ENCODE measurements around the gene NAALADL2.

The NAALADL2 gene

GRCh38 chr3:175383813-175384212 is 524.7 kb downstream of the NAALADL2 start:
- peak; percentile 47 for DNase-seq (ENCODE audit: low read depth)
- no peak overlapping the region for H3K4me3 ChIP-seq (ENCODE audit: control insufficient read depth, low read depth, low read length)
- no peak for TF ChIP-seq CTCF (conservative IDR thresholded peaks at IDR 0.05; ENCODE audit: control insufficient read depth, insufficient read depth, low read depth, low read length)

- no peak for TF ChIP-seq CTCF (conservative IDR thresholded peaks at IDR 0.05; ENCODE audit: control insufficient read depth, insufficient read depth, low read depth, low read length)
- no peak overlapping the region for H3K4me3 ChIP-seq (ENCODE audit: control insufficient read depth, low read depth, low read length)
- DNase-seq (ENCODE audit: low read depth): no peak
These were observed 525.4 kb downstream of the NAALADL2 start for GRCh38 chr3:175384569-175384968.

- peak; percentile 89 for DNase-seq (ENCODE audit: low read depth)
- no peak for TF ChIP-seq CTCF (conservative IDR thresholded peaks at IDR 0.05; ENCODE audit: control insufficient read depth, insufficient read depth, low read depth, low read length)
- no peak overlapping the region for H3K4me3 ChIP-seq (ENCODE audit: control insufficient read depth, low read depth, low read length)
These were observed 527.5 kb downstream of the NAALADL2 start for GRCh38 chr3:175386630-175387029.

GRCh38 chr3:175389560-175389959 is 530.4 kb downstream of the NAALADL2 start:
- no peak overlapping the region for H3K4me3 ChIP-seq (ENCODE audit: control insufficient read depth, low read depth, low read length)
- no peak for TF ChIP-seq CTCF (conservative IDR thresholded peaks at IDR 0.05; ENCODE audit: control insufficient read depth, insufficient read depth, low read depth, low read length)
- no peak for DNase-seq (ENCODE audit: low read depth)

GRCh38 chr3:175391601-175392000 is 532.5 kb downstream of the NAALADL2 start:
- no peak for DNase-seq (ENCODE audit: low read depth)
- no peak overlapping the region for H3K4me3 ChIP-seq (ENCODE audit: control insufficient read depth, low read depth, low read length)
- TF ChIP-seq CTCF (conservative IDR thresholded peaks at IDR 0.05; ENCODE audit: control insufficient read depth, insufficient read depth, low read depth, low read length): no peak

GRCh38 chr3:175392653-175393052 is 533.5 kb downstream of the NAALADL2 start:
- no peak for TF ChIP-seq CTCF (conservative IDR thresholded peaks at IDR 0.05; ENCODE audit: control insufficient read depth, insufficient read depth, low read depth, low read length)
- no peak overlapping the region for H3K4me3 ChIP-seq (ENCODE audit: control insufficient read depth, low read depth, low read length)
- DNase-seq (ENCODE audit: low read depth): peak; percentile 55

GRCh38 chr3:175397372-175397771 is 538.2 kb downstream of the NAALADL2 start:
- DNase-seq (ENCODE audit: low read depth): peak; percentile 31
- TF ChIP-seq CTCF (conservative IDR thresholded peaks at IDR 0.05; ENCODE audit: control insufficient read depth, insufficient read depth, low read depth, low read length): no peak
- no peak overlapping the region for H3K4me3 ChIP-seq (ENCODE audit: control insufficient read depth, low read depth, low read length)

Measured in fibroblast of mammary gland (primary cell).